Inferior parietal cortex (tissue), 1 donor: ENCODE measurements around the gene CDC34.

Experiments
- DNase-seq: peaks from one replicate; pipeline ENCODE4 v3.0.0-alpha.2; 2016; ENCODE audit errors: extremely low spot score

CDC34 gene

GRCh38 chr19:542173-542866 is 10.8 kb downstream of the CDC34 start:
- DNase-seq, result no peak

GRCh38 chr19:543910-544608 is 12.5 kb downstream of the CDC34 start, which contains the start of gene GZMM:
Gene GZMM (plus strand): TSS chr19:544053. CDS start chr19:544072, 19 bp downstream.
- no peak for DNase-seq

GRCh38 chr19:547117-547516 is 15.6 kb downstream of the CDC34 start:
- no peak for DNase-seq

- DNase-seq, result no peak
These were observed 16.5 kb downstream of the CDC34 start for GRCh38 chr19:547836-548720.

GRCh38 chr19:548886-549830 is 17.6 kb downstream of the CDC34 start:
- no peak for DNase-seq

- DNase-seq, result no peak
These were observed 23.3 kb downstream of the CDC34 start for GRCh38 chr19:554817-555216.

- DNase-seq, result no peak
These were observed 23.9 kb downstream of the CDC34 start for GRCh38 chr19:555474-555808.

- no peak for DNase-seq
These were observed 25.2 kb downstream of the CDC34 start for GRCh38 chr19:556611-557382.

GRCh38 chr19:558770-559439 is 27.3 kb downstream of the CDC34 start:
- DNase-seq, result no peak

- no peak for DNase-seq
These were observed 28.6 kb downstream of the CDC34 start for GRCh38 chr19:560121-560520.

- DNase-seq, result no peak
These were observed 34.8 kb downstream of the CDC34 start for GRCh38 chr19:566403-566802.

GRCh38 chr19:566844-567243 is 35.3 kb downstream of the CDC34 start:
- no peak for DNase-seq

- DNase-seq, result no peak
These were observed 35.8 kb downstream of the CDC34 start for GRCh38 chr19:567296-567900.

- no peak for DNase-seq
These were observed 38.7 kb downstream of the CDC34 start for GRCh38 chr19:570251-570686.

- DNase-seq, result no peak
These were observed 39.5 kb downstream of the CDC34 start for GRCh38 chr19:570937-571565.

- DNase-seq, result no peak
These were observed 40.0 kb downstream of the CDC34 start for GRCh38 chr19:571566-571974.

- peak; percentile 98 for DNase-seq
These were observed 40.7 kb downstream of the CDC34 start, which contains the start of gene BSG for GRCh38 chr19:572140-572742. Gene BSG (plus strand): TSS chr19:572596. CDS start chr19:572635, 39 bp downstream.

- no peak for DNase-seq
These were observed 41.4 kb downstream of the CDC34 start for GRCh38 chr19:572743-573518.
